ENCODE results near the gene ASGR2.

DNA sequence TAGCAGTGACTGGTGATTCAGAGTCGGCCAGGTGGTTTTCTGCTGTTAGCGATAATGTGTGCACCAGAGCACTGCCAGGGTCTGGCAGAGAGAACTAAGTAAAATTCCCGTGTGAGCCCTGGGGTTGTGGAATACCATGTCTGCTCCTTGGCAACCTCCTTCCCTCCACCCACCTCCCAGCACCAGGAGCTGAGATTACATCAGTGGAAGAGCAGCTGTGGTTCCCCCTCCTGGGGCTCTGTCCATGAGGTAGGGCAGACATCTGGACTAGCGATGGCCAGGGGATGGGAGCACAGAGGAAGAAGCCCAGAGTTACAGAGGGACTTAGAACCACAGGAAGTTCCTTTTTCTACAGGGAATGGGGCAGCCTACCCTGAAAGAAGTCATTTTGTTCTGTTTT is 50.4 kb downstream of the ASGR2 start:
- TF ChIP-seq, protein P1, sequence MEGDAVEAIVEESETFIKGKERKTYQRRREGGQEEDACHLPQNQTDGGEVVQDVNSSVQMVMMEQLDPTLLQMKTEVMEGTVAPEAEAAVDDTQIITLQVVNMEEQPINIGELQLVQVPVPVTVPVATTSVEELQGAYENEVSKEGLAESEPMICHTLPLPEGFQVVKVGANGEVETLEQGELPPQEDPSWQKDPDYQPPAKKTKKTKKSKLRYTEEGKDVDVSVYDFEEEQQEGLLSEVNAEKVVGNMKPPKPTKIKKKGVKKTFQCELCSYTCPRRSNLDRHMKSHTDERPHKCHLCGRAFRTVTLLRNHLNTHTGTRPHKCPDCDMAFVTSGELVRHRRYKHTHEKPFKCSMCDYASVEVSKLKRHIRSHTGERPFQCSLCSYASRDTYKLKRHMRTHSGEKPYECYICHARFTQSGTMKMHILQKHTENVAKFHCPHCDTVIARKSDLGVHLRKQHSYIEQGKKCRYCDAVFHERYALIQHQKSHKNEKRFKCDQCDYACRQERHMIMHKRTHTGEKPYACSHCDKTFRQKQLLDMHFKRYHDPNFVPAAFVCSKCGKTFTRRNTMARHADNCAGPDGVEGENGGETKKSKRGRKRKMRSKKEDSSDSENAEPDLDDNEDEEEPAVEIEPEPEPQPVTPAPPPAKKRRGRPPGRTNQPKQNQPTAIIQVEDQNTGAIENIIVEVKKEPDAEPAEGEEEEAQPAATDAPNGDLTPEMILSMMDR (IDR thresholded peaks at IDR 0.05) = no peak
- no peak for TF ChIP-seq EP300 (IDR thresholded peaks at IDR 0.05; ENCODE audit: low read depth)
- no peak for TF ChIP-seq POLR2A (IDR thresholded peaks at IDR 0.05)
- no peak for TF ChIP-seq POLR2AphosphoS5 (IDR thresholded peaks at IDR 0.05)

Measured in transverse colon (tissue), 4 donors.